GM21576 (cell line): ENCODE measurements around the gene STX11.

Experiments
- ATAC-seq: cut with Tn5 transposase; IDR thresholded peaks from one replicate; pipeline ENCODE4 v1.9.1; 2021; ENCODE audit warnings: mild to moderate bottlenecking, moderate library complexity; ENCODE audit not compliant: unreplicated experiment

STX11 gene

GRCh38 chr6:144141470-144141869 lies 8.8 kb upstream of the STX11 start:
- no peak for ATAC-seq

GRCh38 chr6:144143106-144143505 lies 7.2 kb upstream of the STX11 start:
- no peak for ATAC-seq

- no peak for ATAC-seq
Observed at GRCh38 chr6:144143878-144144277, 6.4 kb upstream of the STX11 start.

GRCh38 chr6:144144996-144145395 lies 5.3 kb upstream of the STX11 start:
- ATAC-seq, result no peak

GRCh38 chr6:144145541-144145940 lies 4.8 kb upstream of the STX11 start:
- no peak for ATAC-seq

GRCh38 chr6:144148886-144149285 lies 1.4 kb upstream of the STX11 start:
- no peak for ATAC-seq

- ATAC-seq, result no peak
Observed at GRCh38 chr6:144149558-144149893, 791 bp upstream of the STX11 start.

GRCh38 chr6:144150710-144151657 lies 667 bp downstream of the STX11 start:
- peak; percentile 56 for ATAC-seq

- ATAC-seq, result no peak
Observed at GRCh38 chr6:144152334-144152900, 2.1 kb downstream of the STX11 start.

- ATAC-seq, result no peak
Observed at GRCh38 chr6:144153260-144153659, 2.9 kb downstream of the STX11 start.

GRCh38 chr6:144153971-144154370 lies 3.7 kb downstream of the STX11 start:
- ATAC-seq, result no peak

- ATAC-seq, result peak; percentile 59
Observed at GRCh38 chr6:144155529-144155928, 5.2 kb downstream of the STX11 start.

GRCh38 chr6:144156338-144156737 lies 6.0 kb downstream of the STX11 start:
- peak; percentile 35 for ATAC-seq

- no peak for ATAC-seq
Observed at GRCh38 chr6:144156991-144157390, 6.7 kb downstream of the STX11 start.

- no peak for ATAC-seq
Observed at GRCh38 chr6:144158133-144158532, 7.8 kb downstream of the STX11 start.

GRCh38 chr6:144159223-144159622 lies 8.9 kb downstream of the STX11 start:
- ATAC-seq, result no peak

GRCh38 chr6:144159742-144160141 lies 9.4 kb downstream of the STX11 start:
- ATAC-seq, result no peak

- no peak for ATAC-seq
Observed at GRCh38 chr6:144160431-144161005, 10.2 kb downstream of the STX11 start.

GRCh38 chr6:144161975-144162374 lies 11.7 kb downstream of the STX11 start:
- ATAC-seq, result no peak

- ATAC-seq, result peak; percentile 67
Observed at GRCh38 chr6:144162977-144163376, 12.7 kb downstream of the STX11 start.

- ATAC-seq, result no peak
Observed at GRCh38 chr6:144165784-144166183, 15.5 kb downstream of the STX11 start.

GRCh38 chr6:144170044-144170443 lies 19.7 kb downstream of the STX11 start:
- no peak for ATAC-seq
